Measurements from ENCODE around the gene CDK5R2.

DNA sequence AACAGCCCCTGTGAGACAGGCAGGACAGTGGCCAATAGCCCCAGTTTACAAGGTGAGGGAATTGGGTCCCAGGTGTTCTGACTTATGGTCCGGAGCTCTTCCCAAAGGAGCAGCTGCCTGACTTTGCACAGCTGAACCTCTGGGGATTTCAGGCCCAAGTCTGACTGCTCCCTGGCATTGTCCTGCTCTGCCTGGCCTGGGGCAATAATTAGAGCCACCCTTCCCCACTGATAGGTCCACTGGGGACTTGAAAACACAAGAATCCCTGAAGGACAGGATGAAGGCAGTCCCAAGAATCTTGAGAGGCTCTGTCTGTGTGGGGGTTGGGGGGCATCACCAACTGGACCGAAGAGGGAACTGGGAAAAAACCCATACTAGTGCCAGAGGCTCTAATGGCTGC is 29.2 kb downstream of the CDK5R2 start:
- no peak for TF ChIP-seq CTCF (IDR thresholded peaks at IDR 0.05)
- TF ChIP-seq POLR2A (IDR thresholded peaks at IDR 0.05) = no peak

All from lower leg skin (tissue), 3 donors.